Measurements from ENCODE around the gene CHAD.

CHAD gene

GRCh38 chr17:50443505-50443974 lies 25.1 kb downstream of the CHAD start (continued):
- TF ChIP-seq ZNF311 (tag by site-specific recombination; IDR thresholded peaks at IDR 0.05; ENCODE audit: borderline replicate concordance), result no peak
- no peak for TF ChIP-seq ZNF248 (tag by site-specific recombination; IDR thresholded peaks at IDR 0.05)
- TF ChIP-seq ZFHX2 (tag by site-specific recombination; conservative IDR thresholded peaks at IDR 0.05), result 0 out of 2 replicates have a peak, but pooled peaks have one; percentile 11
- no peak for TF ChIP-seq OVOL3 (tag by site-specific recombination; IDR thresholded peaks at IDR 0.05)
- no peak for TF ChIP-seq ZNF707 (tag by site-specific recombination; IDR thresholded peaks at IDR 0.05)
- TF ChIP-seq ZNF624 (tag by site-specific recombination; IDR thresholded peaks at IDR 0.05), result no peak
- no peak for TF ChIP-seq RBAK (tag by site-specific recombination; IDR thresholded peaks at IDR 0.05)
- peak; percentile 61 for TF ChIP-seq ZBTB44 (tag by site-specific recombination; IDR thresholded peaks at IDR 0.05)
- no peak for TF ChIP-seq ELK4 (IDR thresholded peaks at IDR 0.05; ENCODE audit: borderline replicate concordance, low read depth, low read length)
- no peak; the same call in 1 of the 2 replicates for TF ChIP-seq ZNF10 (tag by site-specific recombination; IDR thresholded peaks at IDR 0.05)
- no peak for TF ChIP-seq AEBP2 (tag by site-specific recombination; IDR thresholded peaks at IDR 0.05; ENCODE audit: borderline replicate concordance)
- no peak for TF ChIP-seq ZSCAN16 (tag by site-specific recombination; IDR thresholded peaks at IDR 0.05)
- TF ChIP-seq ZBTB8A (tag by site-specific recombination; IDR thresholded peaks at IDR 0.05), result no peak
- no peak for TF ChIP-seq ZNF776 (tag by site-specific recombination; IDR thresholded peaks at IDR 0.05; ENCODE audit: borderline replicate concordance)
- no peak for TF ChIP-seq BCL11A (tag by site-specific recombination; IDR thresholded peaks at IDR 0.05; ENCODE audit: low read depth)
- 0 out of 2 replicates have a peak, but pooled peaks have one; percentile 26 for TF ChIP-seq GLIS2 (tag by site-specific recombination; IDR thresholded peaks at IDR 0.05)
- no peak for TF ChIP-seq ZNF341 (tag by site-specific recombination; IDR thresholded peaks at IDR 0.05; ENCODE audit: low read depth)
- TF ChIP-seq ZNF600 (tag by site-specific recombination; IDR thresholded peaks at IDR 0.05), result no peak
- TF ChIP-seq ZNF335 (tag by site-specific recombination; conservative IDR thresholded peaks at IDR 0.05), result 0 out of 2 replicates have a peak, but pooled peaks have one; percentile 35
- TF ChIP-seq ZNF433 (tag by site-specific recombination; IDR thresholded peaks at IDR 0.05; ENCODE audit: low read depth), result no peak
- no peak for TF ChIP-seq ZNF843 (tag by site-specific recombination; IDR thresholded peaks at IDR 0.05)
- no peak for TF ChIP-seq ZFP37 (tag by site-specific recombination; IDR thresholded peaks at IDR 0.05)
- no peak for TF ChIP-seq ZBTB26 (tag by site-specific recombination; optimal IDR thresholded peaks at IDR 0.05)
- TF ChIP-seq ZNF639 (tag by site-specific recombination; IDR thresholded peaks at IDR 0.05), result no peak
- no peak for TF ChIP-seq ZNF280C (tag by site-specific recombination; IDR thresholded peaks at IDR 0.05)
- no peak for TF ChIP-seq MEIS1 (CRISPR knock-in tag; IDR thresholded peaks at IDR 0.05; ENCODE audit: borderline replicate concordance)
- peak; percentile 41; the same call in 1 of the 2 replicates for TF ChIP-seq SP7 (tag by site-specific recombination; IDR thresholded peaks at IDR 0.05)
- TF ChIP-seq GLI2 (tag by site-specific recombination; IDR thresholded peaks at IDR 0.05; ENCODE audit: borderline replicate concordance, low read depth), result no peak
- TF ChIP-seq HOXC10 (CRISPR knock-in tag; IDR thresholded peaks at IDR 0.05), result no peak
- TF ChIP-seq CTCF (tag by site-specific recombination; IDR thresholded peaks at IDR 0.05), result no peak
- TF ChIP-seq ZNF596 (tag by site-specific recombination; IDR thresholded peaks at IDR 0.05), result no peak; the same call in 1 of the 2 replicates
